PC-9 (cell line): Measurements from ENCODE around the gene SELL. TPM values are rescaled to one million over a fixed set of nuclear protein-coding genes. Genes with fewer than 3 reads are reported as not detected.

Experiments
- BruUV-seq: library from RNA; stranded (reverse); fragments of 400-500 nt; replicated peaks from 2 replicates; lab custom pipeline; 2021; lab: Mats Ljungman, UMichigan
- CTCF ChIA-PET: fragments of 300-600 bp; sonication (Branson Sonifier 250); formaldehyde crosslinking; loops from one replicate; lab custom pipeline; 2022; ENCODE audit warnings: antibody characterized with exemption; lab: Charles Lee
- POLR2A ChIA-PET: fragments of 300-600 bp; sonication (Branson Sonifier 250); formaldehyde crosslinking; loops from one replicate; lab custom pipeline; 2022; ENCODE audit warnings: antibody characterized with exemption; ENCODE audit not compliant: unreplicated experiment; lab: Charles Lee
- DNase-seq, 2 experiments: peaks; one replicate each; pipeline versions ENCODE4 v3.0.0 to v3.0.0-alpha.2; 2015 to 2022; ENCODE audit warnings: mixed read lengths in 1 of 2
- H2AFZ ChIP-seq: fragments of 200-600 bp; sonication (generic); 2 replicates; pipeline ENCODE4 v1.8.1; 2017; ENCODE audit warnings: antibody characterized with exemption
- H3F3A ChIP-seq: fragments of 200-600 bp; sonication (generic); 2 replicates; pipeline ENCODE4 v1.8.1; 2017; ENCODE audit warnings: antibody characterized with exemption, mild to moderate bottlenecking, low read depth; ENCODE audit not compliant: insufficient read depth
- H3K27ac ChIP-seq: fragments of 200-600 bp; sonication (generic); 2 replicates; pipeline ENCODE4 v1.6.1; 2016; ENCODE audit warnings: mixed run types
- H3K27me3 ChIP-seq: fragments of 200-600 bp; sonication (generic); 2 replicates; pipeline ENCODE4 v1.6.1; 2016; ENCODE audit warnings: low read depth, mixed run types; ENCODE audit not compliant: insufficient read depth
- H3K36me3 ChIP-seq: fragments of 200-600 bp; sonication (generic); 2 replicates; pipeline ENCODE4 v1.6.1; 2016; ENCODE audit warnings: low read depth, mixed run types
- H3K4me1 ChIP-seq: fragments of 200-600 bp; sonication (generic); replicated peaks from 2 replicates; pipeline ENCODE4 v1.6.1; 2016; ENCODE audit warnings: mixed run types; ENCODE audit not compliant: insufficient read depth
- H3K4me2 ChIP-seq: fragments of 200-600 bp; sonication (generic); 2 replicates; pipeline ENCODE4 v1.6.1; 2017; ENCODE audit warnings: mixed run types
- H3K4me3 ChIP-seq: fragments of 200-600 bp; sonication (generic); 2 replicates; pipeline ENCODE4 v1.6.1; 2016; ENCODE audit warnings: mixed run types
- H3K79me2 ChIP-seq: fragments of 200-600 bp; sonication (generic); 2 replicates; pipeline ENCODE4 v1.6.1; 2017; ENCODE audit warnings: low read depth, mixed run types
- H3K9me2 ChIP-seq: fragments of 200-600 bp; sonication (generic); 2 replicates; pipeline ENCODE4 v1.8.1; 2017; ENCODE audit warnings: mild to moderate bottlenecking; ENCODE audit not compliant: insufficient read depth
- H3K9me3 ChIP-seq: fragments of 200-600 bp; sonication (generic); 2 replicates; pipeline ENCODE4 v1.8.1; 2016; ENCODE audit warnings: low read depth; ENCODE audit not compliant: insufficient read depth
- H4K20me1 ChIP-seq: fragments of 200-600 bp; sonication (generic); 2 replicates; pipeline ENCODE4 v1.8.1; 2017; ENCODE audit not compliant: insufficient read depth
- CTCF ChIP-seq: fragments of 200-600 bp; sonication (generic); conservative IDR thresholded peaks from 2 replicates; pipeline ENCODE4 v1.6.1; 2017; ENCODE audit warnings: mixed run types, antibody characterized with exemption, mild to moderate bottlenecking, moderate library complexity
- EZH2 ChIP-seq: fragments of 200-600 bp; sonication (generic); IDR thresholded peaks from 2 replicates; pipeline ENCODE4 v1.8.0; 2017; ENCODE audit warnings: antibody characterized with exemption, low read depth
- intact Hi-C: fragments of 100-400 bp; cut with micrococcal nuclease; formaldehyde crosslinking; loops from one replicate; pipeline ENCODE4 v1.10.0; 2022; ENCODE audit not compliant: unreplicated experiment
- total RNA-seq: library from RNA; stranded (reverse); gene quantifications from 2 replicates; pipeline ENCODE4 v1.2.3, GENCODE V29; 2021

SELL gene
- total RNA-seq, 1 experiment from 2014 or later: 6.5 TPM

- no peak overlapping the region for H3K4me2 ChIP-seq
- H4K20me1 ChIP-seq: no peaks in the 10 kb centered on the region
- DNase-seq: no peak
- H3K4me3 ChIP-seq: no peak overlapping the region
- H3K4me1 ChIP-seq: peaks cover 13% of the 10 kb centered on the region
- H3K9me2 ChIP-seq: no peaks in the 10 kb centered on the region
- no peaks in the 10 kb centered on the region for H3K36me3 ChIP-seq
- H3K27ac ChIP-seq: no peak overlapping the region
- ChIA-PET CTCF (no interaction called here), POLR2A (no interaction called here)
- TF ChIP-seq CTCF: no peak
- TF ChIP-seq EZH2: no peak
- no peaks in the 10 kb centered on the region for H3K9me3 ChIP-seq
- intact Hi-C loops: no loop called here
- H2AFZ ChIP-seq: no peak overlapping the region
- H3F3A ChIP-seq: no peaks in the 10 kb centered on the region
- no peaks in the 10 kb centered on the region for H3K79me2 ChIP-seq
- H3K27me3 ChIP-seq: no peaks in the 10 kb centered on the region
- no TSS peak for BruUV-seq
Observed at GRCh38 chr1:169698976-169699375, 12.4 kb downstream of the SELL start.

- no peak overlapping the region for H3K4me3 ChIP-seq
- ChIA-PET POLR2A (no interaction called here), CTCF (no interaction called here)
- H2AFZ ChIP-seq: no peak overlapping the region
- no peak for DNase-seq
- H3K4me1 ChIP-seq: peaks cover 13% of the 10 kb centered on the region
- no peaks in the 10 kb centered on the region for H4K20me1 ChIP-seq
- H3K79me2 ChIP-seq: no peaks in the 10 kb centered on the region
- no peaks in the 10 kb centered on the region for H3K9me2 ChIP-seq
- no peaks in the 10 kb centered on the region for H3K27me3 ChIP-seq
- no peak overlapping the region for H3K27ac ChIP-seq
- no TSS peak for BruUV-seq
- H3K9me3 ChIP-seq: no peaks in the 10 kb centered on the region
- intact Hi-C loops: no loop called here
- no peak overlapping the region for H3K4me2 ChIP-seq
- TF ChIP-seq EZH2 (no peak), CTCF (no peak)
- no peaks in the 10 kb centered on the region for H3K36me3 ChIP-seq
- no peaks in the 10 kb centered on the region for H3F3A ChIP-seq
Observed at GRCh38 chr1:169697755-169698154, 13.7 kb downstream of the SELL start.

- Histone ChIP-seq H3K4me3 (no peak overlapping the region), H3K4me1 (peaks cover 13% of the 10 kb centered on the region), H3K36me3 (no peaks in the 10 kb centered on the region), H4K20me1 (no peaks in the 10 kb centered on the region), H3K79me2 (no peaks in the 10 kb centered on the region), H3K9me3 (no peaks in the 10 kb centered on the region), H3K27me3 (no peaks in the 10 kb centered on the region), H3K4me2 (peak overlapping the region; percentile 41), H3K27ac (peak overlapping the region; percentile 42), H2AFZ (peak overlapping the region; percentile 74), H3K9me2 (no peaks in the 10 kb centered on the region), H3F3A (no peaks in the 10 kb centered on the region)
- ChIA-PET POLR2A (no interaction called here), CTCF (interaction anchor here (0.5 to 0.6 kb wide), 2 partner anchors 11 to 15 kb away, joined by 3 to 4 read pairs; no protein-coding TSS in a partner anchor)
- intact Hi-C loops: no loop called here
- no TSS peak for BruUV-seq
- TF ChIP-seq EZH2 (no peak), CTCF (no peak)
- no peak for DNase-seq
Observed at GRCh38 chr1:169696273-169697100, 14.9 kb downstream of the SELL start.
